Measurements from ENCODE around the gene PTH2R. TPM values are rescaled to one million over a fixed set of nuclear protein-coding genes. Genes with fewer than 3 reads are reported as not detected.
"Not testable (repeated sequence)": the region's sequence is repeated elsewhere in the genome, so short reads cannot be mapped to it uniquely, and the experiment has no call there.

The PTH2R gene
- total RNA-seq, 1 donor from 2014 or later = not detected

GRCh38 chr2:208477741-208478140, 71.1 kb downstream of the PTH2R start:
- no peak for DNase-seq (ENCODE audit: low spot score)
- intact Hi-C loops (cut with DNase I) = no loop called here

GRCh38 chr2:208479342-208479741, 72.8 kb downstream of the PTH2R start:
- intact Hi-C loops (cut with DNase I) = no loop called here
- DNase-seq (ENCODE audit: low spot score) = no peak

GRCh38 chr2:208481945-208482344, 75.4 kb downstream of the PTH2R start:
- DNase-seq (ENCODE audit: low spot score); intact Hi-C loops (cut with DNase I): not testable (repeated sequence)

GRCh38 chr2:208482453-208483015, 75.9 kb downstream of the PTH2R start:
- intact Hi-C loops (cut with DNase I); DNase-seq (ENCODE audit: low spot score): not testable (repeated sequence)

- DNase-seq (ENCODE audit: low spot score) = no peak
Observed at GRCh38 chr2:208485390-208485789, 78.8 kb downstream of the PTH2R start.

GRCh38 chr2:208488686-208489564, 82.3 kb downstream of the PTH2R start:
- no peak for DNase-seq (ENCODE audit: low spot score)
- intact Hi-C loops (cut with DNase I) = no loop called here

More at GRCh38 chr2:208485390-208485789, 78.8 kb downstream of the PTH2R start:
- intact Hi-C loops (cut with DNase I) = no loop called here

- intact Hi-C loops (cut with DNase I) = no loop called here
- no peak for DNase-seq (ENCODE audit: low spot score)
Observed at GRCh38 chr2:208489687-208490086, 83.1 kb downstream of the PTH2R start.

GRCh38 chr2:208490492-208490891, 83.9 kb downstream of the PTH2R start:
- intact Hi-C loops (cut with DNase I) = no loop called here
- DNase-seq (ENCODE audit: low spot score) = no peak

- DNase-seq (ENCODE audit: low spot score) = no peak
- intact Hi-C loops (cut with DNase I) = no loop called here
Observed at GRCh38 chr2:208491641-208492040, 85.0 kb downstream of the PTH2R start.

- no peak for DNase-seq (ENCODE audit: low spot score)
- intact Hi-C loops (cut with DNase I) = no loop called here
Observed at GRCh38 chr2:208492069-208492468, 85.5 kb downstream of the PTH2R start.

GRCh38 chr2:208493186-208493585, 86.6 kb downstream of the PTH2R start:
- no peak for DNase-seq (ENCODE audit: low spot score)
- intact Hi-C loops (cut with DNase I) = no loop called here

GRCh38 chr2:208496129-208496528, 89.5 kb downstream of the PTH2R start:
- intact Hi-C loops (cut with DNase I) = no loop called here

GRCh38 chr2:208501206-208501605, 94.6 kb downstream of the PTH2R start:
- intact Hi-C loops (cut with DNase I) = no loop called here
- DNase-seq (ENCODE audit: low spot score) = no peak

More at GRCh38 chr2:208496129-208496528, 89.5 kb downstream of the PTH2R start:
- DNase-seq (ENCODE audit: low spot score) = no peak

- intact Hi-C loops (cut with DNase I) = no loop called here
- no peak for DNase-seq (ENCODE audit: low spot score)
Observed at GRCh38 chr2:208502288-208502687, 95.7 kb downstream of the PTH2R start.

GRCh38 chr2:208505365-208505764, 98.8 kb downstream of the PTH2R start:
- intact Hi-C loops (cut with DNase I); DNase-seq (ENCODE audit: low spot score): not testable (repeated sequence)

GRCh38 chr2:208509586-208509985, 103.0 kb downstream of the PTH2R start:
- intact Hi-C loops (cut with DNase I) = no loop called here
- no peak for DNase-seq (ENCODE audit: low spot score)

- no peak for DNase-seq (ENCODE audit: low spot score)
- intact Hi-C loops (cut with DNase I) = no loop called here
Observed at GRCh38 chr2:208511016-208511415, 104.4 kb downstream of the PTH2R start.

- DNase-seq (ENCODE audit: low spot score) = no peak
- intact Hi-C loops (cut with DNase I) = no loop called here
Observed at GRCh38 chr2:208511573-208511972, 105.0 kb downstream of the PTH2R start.

- intact Hi-C loops (cut with DNase I) = no loop called here
- DNase-seq (ENCODE audit: low spot score) = no peak
Observed at GRCh38 chr2:208515099-208515498, 108.5 kb downstream of the PTH2R start.

- intact Hi-C loops (cut with DNase I); DNase-seq (ENCODE audit: low spot score): not testable (repeated sequence)
Observed at GRCh38 chr2:208523069-208523468, 116.5 kb downstream of the PTH2R start.

GRCh38 chr2:208525165-208525564, 118.6 kb downstream of the PTH2R start:
- DNase-seq (ENCODE audit: low spot score); intact Hi-C loops (cut with DNase I): not testable (repeated sequence)
